DOHH2 (cell line): Measurements from ENCODE around the gene CHRNB2.
A peak's percentile ranks its signal among the peaks of the same experiment; 100 is the strongest.

Source experiments
- H3F3A ChIP-seq: fragments of 200-600 bp; sonication (generic), shearing (Covaris generic); 2 replicates; pipeline ENCODE4 v1.6.0; 2016; ENCODE audit warnings: antibody characterized with exemption, mild to moderate bottlenecking; ENCODE audit not compliant: control insufficient read depth, insufficient read depth
- H3K27ac ChIP-seq: fragments of 200-600 bp; sonication (generic); 2 replicates; pipeline ENCODE4 v1.5.1; 2014; ENCODE audit warnings: low read depth, mild to moderate bottlenecking, low read length, moderate library complexity
- H3K27me3 ChIP-seq: fragments of 200-600 bp; sonication (generic); 2 replicates; pipeline ENCODE4 v1.6.1; 2014; ENCODE audit warnings: mild to moderate bottlenecking, low read length, mixed read lengths; ENCODE audit not compliant: control insufficient read depth
- H3K36me3 ChIP-seq: fragments of 200-600 bp; sonication (generic); 2 replicates; pipeline ENCODE4 v1.6.1; 2014; ENCODE audit warnings: mild to moderate bottlenecking, low read length, moderate library complexity, mixed read lengths; ENCODE audit not compliant: control insufficient read depth
- H3K4me1 ChIP-seq: fragments of 200-600 bp; sonication (generic); 2 replicates; pipeline ENCODE4 v1.6.1; 2014; ENCODE audit warnings: mild to moderate bottlenecking, low read length, mixed read lengths; ENCODE audit not compliant: control insufficient read depth
- H3K4me2 ChIP-seq: fragments of 200-600 bp; sonication (generic); 2 replicates; pipeline ENCODE4 v1.6.0; 2014; ENCODE audit warnings: mild to moderate bottlenecking, low read length, moderate library complexity
- H3K4me3 ChIP-seq: fragments of 200-600 bp; sonication (generic); 2 replicates; pipeline ENCODE4 v1.5.1; 2014; ENCODE audit warnings: mild to moderate bottlenecking, low read length, mixed read lengths
- H3K79me2 ChIP-seq: fragments of 200-600 bp; sonication (generic); 2 replicates; pipeline ENCODE4 v1.6.1; 2014; ENCODE audit warnings: mild to moderate bottlenecking, low read length, mixed read lengths; ENCODE audit not compliant: control insufficient read depth
- H3K9me2 ChIP-seq: fragments of 200-600 bp; sonication (generic); replicated peaks from 2 replicates; pipeline ENCODE4 v1.6.1; 2014; ENCODE audit warnings: mild to moderate bottlenecking, low read length, mixed read lengths; ENCODE audit not compliant: control insufficient read depth
- H3K9me3 ChIP-seq: fragments of 200-600 bp; sonication (generic); 2 replicates; pipeline ENCODE4 v1.6.1; 2014; ENCODE audit warnings: antibody characterized with exemption, low read length, mixed read lengths; ENCODE audit not compliant: control insufficient read depth, insufficient read depth
- H4K20me1 ChIP-seq: fragments of 200-600 bp; sonication (generic); 2 replicates; pipeline ENCODE4 v1.6.0; 2014; ENCODE audit warnings: low read depth, mild to moderate bottlenecking, antibody characterized with exemption, low read length, moderate library complexity; ENCODE audit not compliant: control insufficient read depth, insufficient read depth
- CTCF ChIP-seq: fragments of 200-600 bp; sonication (generic); IDR thresholded peaks from one replicate; pipeline ENCODE4 v1.5.1; 2014; ENCODE audit warnings: antibody characterized with exemption, mild to moderate bottlenecking, low read depth, low read length; ENCODE audit not compliant: poor library complexity, severe bottlenecking
- EZH2phosphoT487 ChIP-seq: fragments of 200-600 bp; sonication (generic); IDR thresholded peaks from 2 replicates; pipeline ENCODE4 v1.6.1; 2017; ENCODE audit warnings: borderline replicate concordance, mild to moderate bottlenecking, antibody characterized with exemption, low read length, moderate library complexity, mixed read lengths

Gene CHRNB2

GRCh38 chr1:154557939-154558719 is 9.4 kb upstream of the CHRNB2 start, which contains the start of gene UBE2Q1:
TSS of gene UBE2Q1 (minus strand) at chr1:154558662. CDS start at chr1:154558553, 109 bp downstream.
- H3K36me3 ChIP-seq = peaks cover 50% of the 10 kb centered on the region

GRCh38 chr1:154558720-154559465 is 8.7 kb upstream of the CHRNB2 start:
- H4K20me1 ChIP-seq = peaks cover 11% of the 10 kb centered on the region; the same call in 1 of the 2 replicates

More at GRCh38 chr1:154557939-154558719, 9.4 kb upstream of the CHRNB2 start, which contains the start of gene UBE2Q1:
- peaks cover 25% of the 10 kb centered on the region for H3K4me1 ChIP-seq
- peak within 1 kb of the TSS; percentile 100 for H3K4me2 ChIP-seq
- peak within 1 kb of the TSS; percentile 76 for H3K27ac ChIP-seq
- no peak for TF ChIP-seq EZH2phosphoT487
- no peak for TF ChIP-seq CTCF
- no peaks in the 10 kb centered on the region for H3K9me2 ChIP-seq
- H3F3A ChIP-seq = peaks cover 4% of the 10 kb centered on the region; the same call in 1 of the 2 replicates
- H3K4me3 ChIP-seq = peak within 1 kb of the TSS; percentile 98
- H3K9me3 ChIP-seq = no peaks in the 10 kb centered on the region
- H3K79me2 ChIP-seq = peaks cover 42% of the 10 kb centered on the region
- H3K27me3 ChIP-seq = no peaks in the 10 kb centered on the region
- H4K20me1 ChIP-seq = peaks cover 11% of the 10 kb centered on the region; the same call in 1 of the 2 replicates

GRCh38 chr1:154559466-154560044 is 8.0 kb upstream of the CHRNB2 start:
- no peak for TF ChIP-seq EZH2phosphoT487
- peak; percentile 98 for TF ChIP-seq CTCF
- Histone ChIP-seq H3K4me3 (peak overlapping the region; percentile 98), H3K79me2 (peaks cover 42% of the 10 kb centered on the region), H3K9me3 (no peaks in the 10 kb centered on the region), H3K36me3 (peaks cover 35% of the 10 kb centered on the region), H3K4me2 (peak overlapping the region; percentile 100), H3F3A (peaks cover 4% of the 10 kb centered on the region; the same call in 1 of the 2 replicates), H3K27ac (peak overlapping the region; percentile 76), H3K4me1 (peaks cover 33% of the 10 kb centered on the region), H3K27me3 (no peaks in the 10 kb centered on the region), H4K20me1 (peaks cover 11% of the 10 kb centered on the region; the same call in 1 of the 2 replicates), H3K9me2 (no peaks in the 10 kb centered on the region)

More at GRCh38 chr1:154558720-154559465, 8.7 kb upstream of the CHRNB2 start:
- peaks cover 42% of the 10 kb centered on the region for H3K36me3 ChIP-seq
- H3K9me2 ChIP-seq = no peaks in the 10 kb centered on the region
- H3F3A ChIP-seq = peaks cover 4% of the 10 kb centered on the region; the same call in 1 of the 2 replicates
- H3K27ac ChIP-seq = peak overlapping the region; percentile 76
- peak overlapping the region; percentile 98 for H3K4me3 ChIP-seq
- TF ChIP-seq EZH2phosphoT487 = no peak
- TF ChIP-seq CTCF = no peak
- no peaks in the 10 kb centered on the region for H3K9me3 ChIP-seq
- peaks cover 32% of the 10 kb centered on the region for H3K4me1 ChIP-seq
- no peaks in the 10 kb centered on the region for H3K27me3 ChIP-seq
- H3K4me2 ChIP-seq = peak overlapping the region; percentile 100
- H3K79me2 ChIP-seq = peaks cover 42% of the 10 kb centered on the region
